CD4-positive, alpha-beta T cell treated with Interleukin-15 for 1 hour (primary cell): ENCODE results near the gene ARNT2.

Experiments used
- DNase-seq: peaks from one replicate; pipeline ENCODE4 v3.0.0-alpha.2; 2020

The ARNT2 gene

GRCh38 chr15:80526556-80527340 lies 122.6 kb downstream of the ARNT2 start:
- no peak for DNase-seq

GRCh38 chr15:80527406-80527805 lies 123.2 kb downstream of the ARNT2 start:
- no peak for DNase-seq

DNA sequence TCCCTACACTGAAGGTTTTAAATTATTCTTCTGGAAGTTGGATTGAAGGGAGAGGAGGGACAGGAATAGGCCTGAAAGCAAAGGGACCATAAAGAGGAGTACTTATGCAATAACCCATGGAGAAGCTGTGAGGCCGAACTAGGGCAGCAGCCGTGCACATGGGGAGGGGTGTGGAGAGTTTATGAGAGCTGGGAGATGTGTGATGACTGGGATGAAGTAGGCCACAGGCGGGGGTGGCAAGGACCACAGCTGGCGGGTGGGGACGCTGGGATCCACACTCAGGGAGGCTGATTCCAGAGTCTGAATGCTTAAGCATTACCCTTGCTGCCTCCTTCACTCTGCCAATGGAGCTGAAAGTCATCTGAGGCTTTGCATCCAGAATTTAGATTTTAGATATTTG lies 123.8 kb downstream of the ARNT2 start:
- no peak for DNase-seq

DNA sequence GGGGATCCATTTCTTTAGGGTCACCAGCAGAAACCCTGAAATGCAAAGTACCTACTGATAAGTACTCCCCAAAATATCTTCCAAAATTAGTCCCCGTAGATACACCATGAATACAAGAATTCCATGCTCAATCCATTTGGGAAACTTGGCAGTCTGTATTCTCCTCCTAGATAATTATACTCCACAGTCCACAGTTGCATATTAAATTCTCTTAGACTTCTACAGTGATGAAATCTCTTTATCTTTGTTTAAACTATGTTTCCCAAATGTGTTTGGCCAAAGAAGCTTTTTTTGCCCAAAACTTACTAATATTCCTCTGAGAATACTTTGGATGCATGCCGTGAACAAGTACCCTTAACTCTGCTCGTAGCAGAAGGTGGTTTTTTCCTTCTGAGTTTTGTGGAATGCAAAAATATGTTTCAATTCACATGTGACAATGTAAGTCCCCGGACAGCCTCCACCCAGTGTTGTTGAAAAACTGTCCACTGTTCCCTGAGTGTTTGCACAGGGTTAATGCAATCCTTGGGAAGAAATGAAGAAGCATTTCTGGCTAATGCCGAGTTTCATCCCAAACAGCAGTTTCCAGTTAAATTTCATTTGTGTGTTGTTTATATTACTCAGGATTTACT lies 126.7 kb downstream of the ARNT2 start:
- DNase-seq, result no peak

DNA sequence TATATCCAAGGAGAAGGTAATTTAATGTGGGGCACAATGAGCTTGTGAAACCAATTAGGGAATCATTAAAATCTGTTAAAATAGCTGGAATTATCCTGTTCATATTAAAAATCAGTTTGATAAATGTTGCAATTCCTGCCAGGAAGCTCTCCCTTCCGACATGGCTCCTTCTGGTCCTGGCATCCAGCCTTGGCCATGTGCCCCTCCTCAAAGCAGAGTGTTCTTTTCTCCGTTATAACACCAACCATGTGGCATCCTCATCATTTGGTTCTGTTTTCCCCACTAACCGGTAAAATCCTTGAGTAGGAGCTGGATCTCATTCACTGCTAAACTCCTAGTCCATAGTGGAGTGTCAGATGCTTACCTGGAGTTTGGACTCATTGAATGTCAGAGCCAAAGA lies 127.2 kb downstream of the ARNT2 start:
- no peak for DNase-seq

DNA sequence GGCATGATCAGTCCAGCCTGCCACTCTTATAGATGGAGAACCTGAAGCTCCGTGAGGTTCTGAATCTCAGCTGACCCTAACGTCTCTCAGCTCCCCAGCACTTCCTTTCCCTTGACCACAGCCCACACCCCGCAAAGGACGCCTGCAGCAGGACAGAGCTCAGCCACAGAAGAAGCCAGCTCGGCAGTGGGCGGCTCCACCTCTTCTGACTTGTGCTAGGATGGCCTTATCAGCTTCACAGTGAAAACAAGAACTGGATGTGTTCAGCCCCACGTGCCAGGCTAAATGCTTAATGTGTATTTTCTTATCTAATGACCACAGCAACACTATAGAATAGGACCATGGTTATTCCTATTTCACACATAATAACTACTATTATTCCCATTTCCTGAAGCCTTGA lies 127.6 kb downstream of the ARNT2 start:
- DNase-seq, result no peak

DNA sequence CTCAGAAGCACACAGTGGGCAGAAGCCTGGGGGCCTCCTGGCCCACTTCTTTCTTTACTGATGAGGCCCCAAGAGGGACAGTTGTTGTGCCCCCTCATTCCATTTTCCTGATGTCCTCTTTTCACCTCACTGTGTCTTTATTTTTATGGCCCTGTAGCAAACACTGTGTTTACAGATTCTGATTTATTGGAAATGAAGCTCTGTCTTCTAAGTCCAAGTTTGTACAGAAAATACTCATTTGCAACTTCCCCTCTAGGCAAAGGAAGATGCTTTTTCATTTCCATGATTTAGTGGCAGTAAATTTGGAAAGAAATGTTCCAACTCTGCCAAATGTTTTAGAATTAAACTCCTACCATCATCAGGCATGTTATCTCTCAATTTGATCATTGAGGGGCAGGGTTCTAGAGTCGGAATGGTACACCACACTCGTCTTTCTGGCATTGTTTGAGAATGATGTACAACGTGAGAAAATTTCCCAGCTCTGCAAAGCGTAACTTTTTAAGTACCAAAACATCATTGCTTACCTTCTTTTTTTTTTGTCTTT lies 129.7 kb downstream of the ARNT2 start:
- no peak for DNase-seq

GRCh38 chr15:80536231-80536630 lies 132.0 kb downstream of the ARNT2 start:
- DNase-seq, result no peak

- DNase-seq, result no peak
Measured at GRCh38 chr15:80536716-80537115, 132.5 kb downstream of the ARNT2 start.

- no peak for DNase-seq
Measured at GRCh38 chr15:80545078-80545477, 140.9 kb downstream of the ARNT2 start.

- DNase-seq, result no peak
Measured at GRCh38 chr15:80547264-80547663, 143.1 kb downstream of the ARNT2 start.

- DNase-seq, result no peak
Measured at GRCh38 chr15:80549191-80549590, 145.0 kb downstream of the ARNT2 start.

DNA sequence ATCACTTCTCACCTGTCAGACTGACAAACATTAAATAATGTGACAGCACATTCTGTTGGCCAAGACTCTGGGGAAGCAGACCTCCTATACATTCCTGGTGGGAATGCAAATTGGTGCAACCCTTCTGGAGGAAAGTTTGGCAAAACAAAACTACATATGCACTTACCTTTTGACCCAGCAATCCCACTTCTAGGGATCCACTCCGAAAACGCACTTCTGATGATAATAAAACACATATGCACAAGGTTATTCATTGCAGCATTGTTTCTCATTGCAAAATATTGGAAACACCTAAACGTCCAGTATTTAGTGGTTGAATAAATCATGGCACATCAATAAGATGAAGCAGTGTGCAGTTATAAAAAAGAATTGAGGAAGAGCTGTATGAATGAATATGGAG lies 145.5 kb downstream of the ARNT2 start:
- DNase-seq, result no peak

GRCh38 chr15:80550219-80550907 lies 146.2 kb downstream of the ARNT2 start:
- no peak for DNase-seq

- no peak for DNase-seq
Measured at GRCh38 chr15:80550908-80551260, 146.7 kb downstream of the ARNT2 start.

GRCh38 chr15:80551348-80551747 lies 147.2 kb downstream of the ARNT2 start:
- DNase-seq, result no peak

GRCh38 chr15:80554560-80554959 lies 150.4 kb downstream of the ARNT2 start:
- no peak for DNase-seq

GRCh38 chr15:80556694-80557367 lies 152.6 kb downstream of the ARNT2 start:
- no peak for DNase-seq

DNA sequence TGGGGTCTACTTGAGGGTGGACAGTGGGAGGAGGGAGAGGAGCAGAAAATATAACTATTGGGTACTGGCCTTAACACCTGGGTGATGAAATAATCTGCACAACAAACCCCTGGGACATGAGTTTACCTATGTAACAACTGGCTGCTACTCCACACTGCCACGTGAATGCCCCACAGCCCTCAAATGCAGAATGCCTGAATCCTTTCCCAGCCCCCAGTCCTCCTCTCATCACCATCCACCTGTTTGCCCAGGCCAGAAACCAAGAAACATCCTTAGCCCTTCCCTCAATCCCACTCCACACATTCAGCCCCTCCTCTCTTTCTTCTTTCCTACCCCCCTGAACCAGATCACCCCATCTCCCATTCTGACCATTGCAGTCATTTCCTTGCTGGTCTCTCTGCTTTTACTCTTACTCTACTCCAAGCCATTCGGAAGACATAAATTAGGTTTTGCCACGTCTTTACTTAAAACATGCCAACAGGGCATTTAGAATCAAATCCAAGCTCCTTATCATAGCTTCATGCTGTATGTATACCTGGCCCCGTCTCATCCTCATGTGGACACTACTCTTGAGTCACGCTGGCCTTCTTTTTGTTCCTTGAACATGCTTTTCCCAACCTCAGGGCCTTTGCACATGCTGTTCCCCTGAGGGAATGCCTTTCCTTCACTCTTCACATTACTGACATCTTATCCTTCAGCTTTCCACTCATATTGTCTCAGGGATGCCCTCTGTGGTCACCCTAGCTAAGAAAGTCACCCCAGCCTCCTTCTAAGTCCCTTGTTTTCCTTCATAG lies 153.5 kb downstream of the ARNT2 start:
- DNase-seq, result no peak

DNA sequence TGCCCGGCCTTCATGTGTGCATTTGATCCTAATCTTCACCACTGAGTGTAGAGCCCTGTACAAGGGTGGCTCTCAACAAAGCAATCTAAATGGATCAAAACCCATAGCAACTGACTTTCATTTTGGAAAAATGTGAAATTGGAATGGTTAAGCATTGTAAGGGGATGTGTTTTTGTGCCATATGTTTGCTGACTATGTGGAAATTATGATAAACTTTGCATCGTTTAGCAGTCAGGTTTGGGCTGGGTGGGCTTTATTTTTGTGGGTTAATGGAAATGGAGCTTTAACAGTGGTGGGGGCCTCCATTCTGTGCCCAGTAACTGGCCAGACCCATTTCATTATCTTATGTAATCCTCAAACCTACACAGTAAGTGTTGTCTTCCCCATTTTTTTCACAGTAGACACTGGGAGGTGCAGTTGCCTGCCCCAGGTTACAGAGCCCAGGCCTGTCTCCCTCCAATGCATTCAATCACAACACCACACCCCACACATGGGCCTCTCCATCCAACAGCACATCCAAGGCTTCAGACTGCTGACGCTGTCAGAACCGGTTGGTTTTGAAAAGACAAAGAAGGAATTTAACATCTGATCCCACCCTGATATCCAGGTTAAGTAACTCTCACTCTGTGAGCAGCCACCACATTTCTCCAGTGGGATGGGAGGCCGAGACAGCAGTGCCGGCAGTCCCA lies 154.6 kb downstream of the ARNT2 start:
- DNase-seq, result no peak

DNA sequence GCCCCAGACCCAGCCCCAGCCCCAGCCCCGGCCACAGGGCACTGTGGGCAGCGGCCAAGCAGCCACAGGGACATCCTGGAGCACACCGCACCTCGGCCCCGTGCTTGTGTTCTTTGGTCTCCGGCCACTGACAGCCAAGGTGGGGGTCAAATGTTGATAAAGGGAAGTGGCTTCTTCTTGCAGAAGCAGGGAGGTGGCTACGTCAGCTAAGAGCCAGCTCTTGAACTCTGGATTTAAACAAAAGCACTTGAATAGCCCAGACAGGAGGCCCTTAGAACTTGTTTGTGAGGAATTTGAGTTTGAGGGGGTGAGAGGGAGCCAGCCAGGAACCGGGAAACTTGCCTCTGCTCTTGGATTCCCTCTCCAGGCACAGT lies 155.1 kb downstream of the ARNT2 start:
- no peak for DNase-seq

DNA sequence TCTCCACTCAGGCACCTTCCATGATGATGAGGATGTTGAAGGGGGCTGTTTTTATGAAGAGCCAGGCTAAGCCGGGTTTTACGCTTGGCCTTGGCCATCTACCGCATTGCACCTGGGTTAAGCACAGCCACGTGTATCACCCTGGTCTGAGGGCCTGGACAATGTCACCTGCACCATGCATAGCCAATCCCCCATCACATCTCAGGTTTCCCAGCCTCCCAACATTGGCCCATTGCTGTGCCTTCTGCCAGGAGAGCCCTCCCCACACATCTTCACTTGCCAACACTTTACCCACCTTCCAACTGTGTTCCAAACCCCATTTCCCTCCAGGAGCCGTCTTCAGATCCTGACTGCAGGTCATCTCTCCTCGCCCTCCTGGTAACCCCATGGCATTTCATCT lies 155.6 kb downstream of the ARNT2 start:
- no peak for DNase-seq
